Panc1 (cell line): ENCODE results near the gene THAP4.

ENCODE experiments used
- SIN3A ChIP-seq: IDR thresholded peaks from 2 replicates; pipeline ENCODE4 v1.6.1; 2012; ENCODE audit warnings: low read depth, mild to moderate bottlenecking, low read length, moderate library complexity, borderline replicate concordance; ENCODE audit not compliant: insufficient read depth
- TF ChIP-seq, protein P1 (sequence below): fragments of 450-650 bp; IDR thresholded peaks from 2 replicates; pipeline ENCODE4 v1.5.1; 2017; ENCODE audit warnings: mild to moderate bottlenecking

DNA sequence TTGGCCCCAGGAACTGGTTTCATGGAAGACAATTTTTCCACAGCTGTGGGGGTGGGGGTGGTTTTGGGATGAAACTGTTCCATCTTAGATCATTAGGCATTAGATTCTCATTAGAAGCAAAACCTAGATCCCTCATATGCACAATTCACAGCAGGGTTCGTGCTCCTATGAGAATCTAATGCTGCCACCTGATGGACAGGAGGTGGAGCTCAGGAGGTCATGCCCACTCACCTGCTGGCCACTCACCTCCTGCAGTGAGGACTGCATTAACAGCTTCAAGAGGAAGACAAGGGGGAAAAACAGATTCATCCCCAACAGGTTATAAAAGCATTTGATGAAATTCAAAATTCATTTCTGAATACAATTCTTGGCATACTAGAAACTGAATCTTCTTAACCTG, 38.5 kb downstream of the THAP4 start:
- TF ChIP-seq, protein P1, sequence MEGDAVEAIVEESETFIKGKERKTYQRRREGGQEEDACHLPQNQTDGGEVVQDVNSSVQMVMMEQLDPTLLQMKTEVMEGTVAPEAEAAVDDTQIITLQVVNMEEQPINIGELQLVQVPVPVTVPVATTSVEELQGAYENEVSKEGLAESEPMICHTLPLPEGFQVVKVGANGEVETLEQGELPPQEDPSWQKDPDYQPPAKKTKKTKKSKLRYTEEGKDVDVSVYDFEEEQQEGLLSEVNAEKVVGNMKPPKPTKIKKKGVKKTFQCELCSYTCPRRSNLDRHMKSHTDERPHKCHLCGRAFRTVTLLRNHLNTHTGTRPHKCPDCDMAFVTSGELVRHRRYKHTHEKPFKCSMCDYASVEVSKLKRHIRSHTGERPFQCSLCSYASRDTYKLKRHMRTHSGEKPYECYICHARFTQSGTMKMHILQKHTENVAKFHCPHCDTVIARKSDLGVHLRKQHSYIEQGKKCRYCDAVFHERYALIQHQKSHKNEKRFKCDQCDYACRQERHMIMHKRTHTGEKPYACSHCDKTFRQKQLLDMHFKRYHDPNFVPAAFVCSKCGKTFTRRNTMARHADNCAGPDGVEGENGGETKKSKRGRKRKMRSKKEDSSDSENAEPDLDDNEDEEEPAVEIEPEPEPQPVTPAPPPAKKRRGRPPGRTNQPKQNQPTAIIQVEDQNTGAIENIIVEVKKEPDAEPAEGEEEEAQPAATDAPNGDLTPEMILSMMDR, result no peak
- TF ChIP-seq SIN3A, result no peak
